ENCODE measurements around the gene MCF2.
A peak's percentile ranks its signal among the peaks of the same experiment; 100 is the strongest.
"Not testable (repeated sequence)": the region's sequence is repeated elsewhere in the genome, so short reads cannot be mapped to it uniquely, and the experiment has no call there.

Gene MCF2, protein sequence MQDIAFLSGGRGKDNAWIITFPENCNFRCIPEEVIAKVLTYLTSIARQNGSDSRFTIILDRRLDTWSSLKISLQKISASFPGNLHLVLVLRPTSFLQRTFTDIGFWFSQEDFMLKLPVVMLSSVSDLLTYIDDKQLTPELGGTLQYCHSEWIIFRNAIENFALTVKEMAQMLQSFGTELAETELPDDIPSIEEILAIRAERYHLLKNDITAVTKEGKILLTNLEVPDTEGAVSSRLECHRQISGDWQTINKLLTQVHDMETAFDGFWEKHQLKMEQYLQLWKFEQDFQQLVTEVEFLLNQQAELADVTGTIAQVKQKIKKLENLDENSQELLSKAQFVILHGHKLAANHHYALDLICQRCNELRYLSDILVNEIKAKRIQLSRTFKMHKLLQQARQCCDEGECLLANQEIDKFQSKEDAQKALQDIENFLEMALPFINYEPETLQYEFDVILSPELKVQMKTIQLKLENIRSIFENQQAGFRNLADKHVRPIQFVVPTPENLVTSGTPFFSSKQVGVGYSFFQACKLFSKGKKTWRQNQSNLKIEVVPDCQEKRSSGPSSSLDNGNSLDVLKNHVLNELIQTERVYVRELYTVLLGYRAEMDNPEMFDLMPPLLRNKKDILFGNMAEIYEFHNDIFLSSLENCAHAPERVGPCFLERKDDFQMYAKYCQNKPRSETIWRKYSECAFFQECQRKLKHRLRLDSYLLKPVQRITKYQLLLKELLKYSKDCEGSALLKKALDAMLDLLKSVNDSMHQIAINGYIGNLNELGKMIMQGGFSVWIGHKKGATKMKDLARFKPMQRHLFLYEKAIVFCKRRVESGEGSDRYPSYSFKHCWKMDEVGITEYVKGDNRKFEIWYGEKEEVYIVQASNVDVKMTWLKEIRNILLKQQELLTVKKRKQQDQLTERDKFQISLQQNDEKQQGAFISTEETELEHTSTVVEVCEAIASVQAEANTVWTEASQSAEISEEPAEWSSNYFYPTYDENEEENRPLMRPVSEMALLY

DNA sequence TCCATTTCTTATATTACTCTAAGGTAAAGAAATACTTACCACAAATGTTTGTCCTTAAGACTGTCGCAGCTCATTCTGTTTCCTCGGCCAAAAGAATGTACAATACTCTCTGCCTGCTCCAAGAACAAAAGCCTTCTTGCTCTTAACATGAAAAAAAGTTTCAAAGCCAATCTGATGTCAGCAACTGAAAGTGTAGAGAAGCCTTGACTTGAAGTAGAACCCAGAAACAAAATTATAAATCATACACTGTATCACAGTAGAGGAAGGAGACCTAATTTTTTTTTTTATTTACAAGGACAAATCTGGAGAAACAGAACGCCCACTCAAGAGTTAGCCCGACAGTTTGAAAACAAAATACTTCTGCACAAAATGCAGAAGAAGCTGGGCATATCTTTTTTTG is at the start of gene MCF2:
TSS of gene MCF2 (minus strand) at position 101 of the 400 bp plus-strand sequence. CDS start 56,423 bp downstream, outside the sequence.
- DNase-seq = no peak

- no peak for DNase-seq
These were observed 43.1 kb upstream of the MCF2 start for GRCh38 chrX:139751053-139751452.

DNA sequence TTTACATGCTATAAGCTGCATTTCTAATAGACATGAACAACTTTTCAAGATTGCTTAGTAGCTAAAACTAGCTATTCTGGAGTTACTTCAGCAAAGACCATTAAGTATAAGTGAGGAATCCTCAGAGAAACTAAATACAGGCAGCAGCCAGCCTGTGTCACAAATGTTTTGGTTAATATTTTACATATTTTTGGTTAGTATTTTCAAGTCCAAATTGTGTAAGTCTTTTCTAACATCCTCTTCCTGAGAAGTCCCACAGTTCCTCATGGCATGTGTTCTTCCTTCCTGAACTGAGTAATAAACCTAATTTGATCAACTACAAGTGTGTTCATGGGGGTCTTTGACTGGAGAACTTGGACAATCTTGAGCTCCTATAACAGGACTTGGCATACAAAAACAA is 42.4 kb upstream of the MCF2 start:
- no peak for DNase-seq

DNA sequence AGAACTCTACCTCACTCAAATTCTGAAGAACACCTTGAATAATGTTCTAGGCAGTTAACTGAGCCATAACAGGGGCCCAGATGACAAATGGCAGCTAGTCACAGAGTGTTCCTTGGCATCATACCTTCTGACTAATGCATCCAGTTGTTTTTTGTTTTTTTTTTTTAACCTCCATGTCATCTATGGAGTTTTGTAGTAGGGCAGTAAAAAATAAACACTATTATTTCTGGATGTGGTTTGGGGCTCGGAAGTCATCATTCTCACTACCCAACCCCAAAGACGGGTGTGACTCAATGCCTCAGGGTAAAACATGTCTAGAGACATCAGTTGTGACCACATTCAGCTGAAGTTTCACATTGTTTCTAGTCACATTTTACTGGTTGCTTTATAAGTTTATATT is 31.2 kb upstream of the MCF2 start:
- peak in 1 of 2 experiments; percentile 24 for DNase-seq

DNA sequence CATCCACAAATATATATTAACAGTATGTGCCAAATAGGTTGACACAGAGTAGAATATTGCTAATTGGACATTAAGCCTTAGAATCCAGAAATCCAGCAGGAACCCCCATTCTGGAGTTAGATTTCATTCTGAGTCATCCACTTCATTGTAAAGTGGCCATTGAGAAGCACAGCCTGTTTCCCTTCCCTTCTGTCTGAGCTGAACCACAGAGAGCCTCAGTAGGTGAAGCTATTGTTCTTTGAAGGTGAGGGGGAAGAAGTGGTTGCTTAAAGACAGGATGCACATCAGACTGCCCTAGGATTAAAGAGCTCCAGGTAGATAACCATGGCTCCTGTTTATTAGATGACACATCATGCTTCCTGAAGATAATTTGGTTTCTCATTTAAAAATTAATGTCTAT is 30.6 kb upstream of the MCF2 start:
- no peak for DNase-seq

DNA sequence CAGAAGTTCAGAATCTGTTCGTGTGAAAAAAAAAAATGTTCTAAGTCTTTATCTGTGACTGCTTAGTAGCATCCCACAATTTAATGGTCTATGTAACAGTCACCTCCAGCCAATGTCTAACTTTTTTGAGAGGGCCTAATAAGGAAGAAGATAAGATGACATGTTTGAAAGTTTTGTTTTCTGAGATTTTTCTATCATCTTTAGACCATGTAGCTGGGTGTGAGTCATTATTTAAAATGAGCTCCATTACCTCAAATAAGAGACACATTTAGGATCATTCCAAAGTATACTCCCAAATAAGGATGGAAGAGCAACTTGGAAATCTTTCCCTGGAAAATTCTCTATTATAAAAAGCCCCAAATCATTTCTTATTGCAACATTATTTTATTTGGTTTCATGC is 28.2 kb upstream of the MCF2 start:
- DNase-seq = no peak

GRCh38 chrX:139734996-139735395 is 27.0 kb upstream of the MCF2 start:
- no peak for DNase-seq

- no peak for DNase-seq
These were observed 17.8 kb upstream of the MCF2 start for GRCh38 chrX:139725720-139726119.

DNA sequence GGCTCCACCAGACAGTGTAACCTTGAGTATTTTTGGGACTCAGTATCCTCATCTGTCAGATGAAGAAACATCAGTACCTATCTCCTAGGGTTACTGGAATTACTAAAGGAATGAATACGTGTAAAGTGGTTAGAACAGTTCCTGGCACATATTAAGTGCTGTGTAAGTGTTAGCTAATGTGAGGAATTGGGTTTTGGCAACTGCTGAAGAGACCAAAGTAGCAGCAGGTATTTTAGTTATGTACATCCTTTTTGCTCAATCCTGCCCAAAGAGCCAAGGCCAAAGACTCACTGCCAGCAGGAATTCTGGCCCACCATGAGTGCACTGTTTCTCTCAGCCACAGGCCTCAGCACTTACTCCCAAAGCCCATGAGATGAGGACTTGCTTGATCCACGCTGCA is 16.7 kb upstream of the MCF2 start:
- DNase-seq = no peak

GRCh38 chrX:139720979-139721378 is 13.0 kb upstream of the MCF2 start:
- no peak for DNase-seq

GRCh38 chrX:139720136-139720535 is 12.2 kb upstream of the MCF2 start:
- DNase-seq = no peak

GRCh38 chrX:139702658-139703057 is 5.3 kb downstream of the MCF2 start:
- no peak for DNase-seq

DNA sequence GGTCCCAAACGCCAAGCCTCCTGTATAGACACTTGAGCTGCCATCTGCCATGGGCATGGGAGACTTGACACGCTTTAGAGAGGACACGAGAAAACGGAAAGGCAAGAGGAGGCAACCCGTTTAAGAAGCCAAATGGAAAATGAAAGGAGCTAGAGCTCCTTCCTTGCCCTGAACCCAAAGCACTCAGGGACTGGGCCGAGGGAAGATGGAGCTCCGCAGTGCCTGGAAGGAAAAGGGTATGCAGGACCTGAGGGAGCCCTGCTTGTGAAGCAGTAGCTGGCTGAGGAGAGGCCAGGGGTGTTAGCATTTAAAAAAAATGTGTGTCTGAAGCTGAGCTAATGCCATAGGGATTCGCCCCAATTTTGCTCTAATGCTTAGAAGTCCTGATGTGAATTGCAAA is 15.1 kb downstream of the MCF2 start:
- no peak for DNase-seq

DNA sequence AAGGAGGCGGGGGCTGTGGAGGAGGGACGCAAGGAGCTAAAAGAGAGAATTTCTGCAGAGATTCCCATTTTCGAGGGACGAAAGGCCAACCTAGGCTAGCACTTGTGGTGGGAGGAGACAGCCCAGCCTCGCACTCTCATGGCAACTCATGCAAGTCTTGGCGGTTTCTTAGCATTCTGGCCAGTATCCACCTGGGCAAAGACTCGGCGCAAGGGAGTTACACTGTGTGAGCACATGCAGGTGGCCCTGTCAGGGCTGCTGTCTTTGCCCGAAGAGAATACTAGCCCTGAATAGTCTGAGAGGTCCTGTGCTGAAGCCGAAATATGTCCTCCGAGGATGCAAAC is 15.5 kb downstream of the MCF2 start:
- no peak for DNase-seq

DNA sequence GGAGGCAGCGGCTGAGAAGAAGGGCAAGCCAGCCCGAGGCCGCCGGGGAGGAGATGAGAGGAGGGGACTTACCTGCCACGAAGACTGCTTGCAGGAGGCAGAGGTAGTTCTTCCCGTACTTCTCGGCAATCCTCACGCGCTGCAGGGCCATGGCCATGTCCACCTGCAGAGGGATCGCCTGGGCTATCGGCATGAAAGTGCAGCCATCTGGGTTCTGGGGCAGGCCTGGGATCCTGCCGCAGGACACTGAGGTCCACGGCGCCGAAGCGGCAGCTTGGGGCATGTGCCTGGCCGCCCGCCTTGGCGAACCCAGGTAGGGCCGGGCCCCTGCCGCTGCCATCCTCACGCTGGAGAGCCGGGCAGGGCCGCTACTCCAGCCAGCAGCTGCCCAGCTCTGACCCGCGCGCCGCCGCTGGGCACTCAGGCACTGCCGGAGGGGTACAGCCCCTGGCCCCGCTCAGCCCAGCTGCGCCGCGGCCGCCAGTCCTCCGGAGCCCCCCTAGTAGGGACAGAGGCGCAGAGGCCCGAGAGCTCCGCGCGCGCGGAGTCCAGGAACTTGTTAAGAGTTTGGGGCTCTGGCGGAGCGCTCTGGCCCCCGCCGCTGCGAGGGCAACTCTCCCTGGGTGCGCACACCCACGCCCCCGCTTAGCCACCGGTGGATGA is 16.0 kb downstream of the MCF2 start:
- no peak for DNase-seq

DNA sequence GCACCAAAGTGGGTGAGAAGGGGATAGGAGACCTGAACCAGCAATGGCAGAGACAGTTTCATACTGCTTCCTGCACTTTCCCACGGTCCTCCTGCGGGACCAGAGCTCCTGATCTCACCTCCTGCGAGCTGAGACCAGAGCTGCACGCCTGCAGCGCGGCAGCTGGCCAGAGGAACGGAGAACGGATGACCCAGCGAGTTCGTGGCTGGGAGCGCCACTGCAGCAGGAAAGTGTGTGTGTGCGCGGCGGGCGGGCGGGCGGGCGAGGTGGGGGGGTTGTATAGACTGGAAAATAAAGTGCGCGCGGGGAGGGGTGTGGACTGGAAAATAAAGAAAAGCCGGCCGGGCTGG is 16.5 kb downstream of the MCF2 start:
- no peak for DNase-seq

GRCh38 chrX:139685175-139685574 is 22.8 kb downstream of the MCF2 start:
- not testable (repeated sequence) for DNase-seq

- no peak for DNase-seq
These were observed 27.6 kb downstream of the MCF2 start for GRCh38 chrX:139680356-139680755.

- no peak for DNase-seq
These were observed 60.4 kb downstream of the MCF2 start for GRCh38 chrX:139647597-139647996.

DNA sequence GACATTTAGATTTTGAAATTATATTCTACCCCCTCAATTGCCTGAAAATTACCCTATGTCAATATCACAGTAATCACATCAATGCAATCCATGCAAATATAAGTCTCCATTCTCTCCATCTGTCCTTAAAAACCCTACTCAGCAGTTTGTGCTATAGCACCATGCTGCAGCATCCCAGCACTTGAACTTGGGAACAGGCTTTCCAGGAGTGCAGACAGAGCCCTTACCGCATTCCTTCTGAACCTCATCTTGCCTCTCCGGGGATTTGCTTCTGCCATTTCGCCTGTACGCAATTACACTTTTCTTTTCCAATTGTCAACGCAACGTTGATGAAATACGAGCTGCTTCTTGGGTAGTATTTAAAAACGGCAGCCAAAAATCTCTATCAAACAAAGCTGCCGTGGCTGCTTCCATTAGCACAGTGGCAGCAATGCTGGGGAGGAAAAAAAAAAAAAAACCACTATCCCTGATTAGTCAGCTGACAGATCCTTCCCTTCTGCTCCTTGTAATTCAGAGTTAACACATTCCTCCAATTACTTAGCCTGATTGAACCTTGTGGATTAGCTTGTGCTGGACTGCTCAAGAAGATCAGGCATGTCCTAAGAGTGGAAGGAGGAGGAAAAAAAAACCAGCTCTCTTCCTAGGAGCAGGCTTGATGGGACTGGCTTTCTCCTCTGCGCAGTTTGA is 65.6 kb downstream of the MCF2 start:
- no peak for DNase-seq

DNA sequence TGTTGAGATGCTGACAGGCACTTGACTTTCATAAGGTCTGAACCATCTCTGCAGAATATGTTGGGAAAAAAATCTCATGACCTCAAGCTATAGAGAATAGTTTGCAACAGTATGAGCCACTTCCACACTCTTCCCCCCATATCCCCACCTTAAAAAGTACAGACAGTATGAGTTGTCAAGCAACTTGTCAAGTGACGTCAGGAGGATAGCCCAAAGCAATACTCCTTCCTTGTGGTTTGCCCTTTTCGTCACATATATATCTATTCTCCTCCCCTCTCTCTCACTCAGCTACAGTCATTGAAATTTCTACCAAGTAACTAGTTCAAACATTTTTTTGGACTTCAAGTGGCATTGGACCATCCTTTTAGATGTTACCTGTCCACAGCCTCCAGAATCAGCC is 67.7 kb downstream of the MCF2 start:
- no peak for DNase-seq

DNA sequence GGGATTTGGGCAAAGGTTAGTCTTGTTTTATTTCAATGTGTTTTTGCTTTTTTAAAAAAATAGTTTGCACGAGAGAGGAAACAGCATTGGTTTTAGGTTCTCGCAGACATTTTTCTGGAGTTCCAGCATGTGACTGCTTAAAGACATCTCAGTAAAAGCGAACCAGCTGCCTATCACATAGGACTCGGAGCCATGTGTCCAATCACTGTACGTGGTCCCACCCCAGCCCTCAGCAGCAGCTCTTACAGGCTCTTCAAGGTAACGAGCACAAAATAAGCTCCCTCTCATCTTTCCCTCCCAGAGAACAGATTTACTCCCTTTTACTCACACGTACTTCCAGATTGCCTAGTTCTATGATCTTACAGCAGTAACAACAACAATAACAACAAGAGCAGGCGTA is 68.7 kb downstream of the MCF2 start:
- no peak for DNase-seq

GRCh38 chrX:139600105-139600504 is 107.9 kb downstream of the MCF2 start:
- DNase-seq = no peak
